Body of pancreas (tissue), 4 donors: ENCODE measurements around the gene DPH1. TPM values are rescaled to one million over a fixed set of nuclear protein-coding genes. Genes with fewer than 3 reads are reported as not detected.
"Not testable (repeated sequence)": the region's sequence is repeated elsewhere in the genome, so short reads cannot be mapped to it uniquely, and the experiment has no call there.

Experiments
- ATAC-seq: fragments of 150-250 bp; one replicate; pipeline ENCODE4 v1.9.1; 2016
- DNase-seq, 4 donors: peaks; one replicate each; pipeline ENCODE4 v3.0.0-alpha.2; 2019
- H3K27ac ChIP-seq, 4 donors: fragments of 200-600 bp; sonication (generic); 1 replicate in 3 of 4; 2 replicates in 1 of 4; pipeline versions ENCODE4 v1.5.1 to v1.6.1; 2016 to 2019; ENCODE audit warnings: mild to moderate bottlenecking in 1 of 4, mixed read lengths in 1 of 4, moderate library complexity in 1 of 4
- H3K27me3 ChIP-seq, 2 donors: fragments of 200-600 bp; sonication (generic); one replicate each; pipeline ENCODE4 v1.6.0; 2016; ENCODE audit warnings: mild to moderate bottlenecking in 1 of 2
- H3K36me3 ChIP-seq, 2 donors: fragments of 200-600 bp; sonication (generic); replicated peaks in 1 of 2; 2 replicates each; pipeline ENCODE4 v1.5.1; 2016; ENCODE audit warnings: low read depth in 2 of 2; ENCODE audit not compliant: insufficient read depth in 1 of 2
- H3K4me1 ChIP-seq: fragments of 200-600 bp; sonication (generic); one replicate; pipeline ENCODE4 v1.6.0; 2016
- H3K4me3 ChIP-seq, 2 donors: fragments of 200-600 bp; sonication (generic); 1 replicate in 1 of 2; 2 replicates in 1 of 2; pipeline ENCODE4 v1.5.1; 2016 to 2019
- H3K9me3 ChIP-seq, 3 donors: fragments of 200-600 bp; sonication (generic); 1 replicate in 2 of 3; 2 replicates in 1 of 3; pipeline ENCODE4 v1.5.1; 2016
- CTCF ChIP-seq, 7 experiments: fragments of 450-650 bp in 4 of 7; fragments of 200-600 bp in 3 of 7; sonication (generic) in 3 of 7; IDR thresholded peaks; one replicate each; pipeline ENCODE4 v1.5.1; 2016 to 2019; ENCODE audit warnings: antibody characterized with exemption in 7 of 7
- POLR2A ChIP-seq, 3 donors: fragments of 450-650 bp; IDR thresholded peaks; one replicate each; pipeline ENCODE4 v1.6.1; 2016; ENCODE audit warnings: antibody characterized with exemption in 3 of 3, mild to moderate bottlenecking in 2 of 3
- WGBS, 2 donors: methylation state at CpG; one replicate each; pipeline ENCODE4 v1.1.5; 2017; 5-methylcytosine and 5-hydroxymethylcytosine counted together
- intact Hi-C: fragments of 100-400 bp; cut with DNase I; formaldehyde crosslinking; loops from one replicate; pipeline ENCODE4 v1.15.1; 2023
- total RNA-seq, 2 donors: library from RNA; depleted of rRNA; stranded (reverse); fragments of >200 nt; gene quantifications; one replicate each; pipeline ENCODE4 v1.1.0, GENCODE V29; 2016

The DPH1 gene
- total RNA-seq, 2 donors from 2014 or later = 34.8 to 77.8 TPM

GRCh38 chr17:2008332-2009126 is 21.4 kb upstream of the DPH1 start:
- 83 to 91% methylated on average over 15 of the region's 15 CpGs for WGBS, 2 donors
- TF ChIP-seq CTCF (IDR thresholded peaks at IDR 0.05) (no peak), POLR2A (IDR thresholded peaks at IDR 0.05) (no peak)
- no peak for DNase-seq
- H3K36me3 ChIP-seq = no peaks in the 10 kb centered on the region
- peaks cover 20% of the 10 kb centered on the region for H3K4me1 ChIP-seq
- no peaks in the 10 kb centered on the region for H3K9me3 ChIP-seq
- H3K27ac ChIP-seq = no peak overlapping the region
- intact Hi-C loops = no loop called here
- H3K4me3 ChIP-seq = no peak overlapping the region
- H3K27me3 ChIP-seq = no peaks in the 10 kb centered on the region
- no peak for ATAC-seq

- intact Hi-C loops = no loop called here
- no peaks in the 10 kb centered on the region for H3K27me3 ChIP-seq
- TF ChIP-seq CTCF (IDR thresholded peaks at IDR 0.05) (no peak), POLR2A (IDR thresholded peaks at IDR 0.05) (no peak)
- 96 to 97% methylated on average over 6 to 7 of the region's 10 CpGs for WGBS, 2 donors
- no peaks in the 10 kb centered on the region for H3K9me3 ChIP-seq
- ATAC-seq (no peak), DNase-seq (no peak)
- H3K36me3 ChIP-seq = no peaks in the 10 kb centered on the region
- H3K4me1 ChIP-seq = peaks cover 28% of the 10 kb centered on the region
- H3K4me3 ChIP-seq = no peak overlapping the region
- H3K27ac ChIP-seq = no peak overlapping the region
These were observed 20.2 kb upstream of the DPH1 start for GRCh38 chr17:2009737-2010136.

GRCh38 chr17:2011411-2012371 is 18.3 kb upstream of the DPH1 start:
- H3K27ac ChIP-seq = peak overlapping the region in 3 of 4 donors; percentile 54 to 68 (median 57)
- TF ChIP-seq CTCF (IDR thresholded peaks at IDR 0.05) (no peak), POLR2A (IDR thresholded peaks at IDR 0.05) (no peak)
- H3K9me3 ChIP-seq = no peaks in the 10 kb centered on the region
- no peaks in the 10 kb centered on the region for H3K27me3 ChIP-seq
- H3K4me3 ChIP-seq = no peak overlapping the region
- WGBS, 2 donors = 35 to 66% methylated on average over 16 to 24 of the region's 24 CpGs
- H3K4me1 ChIP-seq = peaks cover 28% of the 10 kb centered on the region
- peak; percentile 64 to 77 (median 68) for DNase-seq
- no peaks in the 10 kb centered on the region for H3K36me3 ChIP-seq
- intact Hi-C loops = no loop called here
- peak; percentile 85 for ATAC-seq

GRCh38 chr17:2012499-2012898 is 17.5 kb upstream of the DPH1 start:
- no peak for ATAC-seq
- no peaks in the 10 kb centered on the region for H3K36me3 ChIP-seq
- DNase-seq = no peak
- WGBS, 2 donors = 90 to 94% methylated on average over 4 of the region's 4 CpGs
- H3K4me3 ChIP-seq = no peak overlapping the region
- TF ChIP-seq POLR2A (IDR thresholded peaks at IDR 0.05) (no peak), CTCF (IDR thresholded peaks at IDR 0.05) (no peak)
- peak overlapping the region in 3 of 4 donors; percentile 54 to 68 (median 57) for H3K27ac ChIP-seq
- H3K4me1 ChIP-seq = peaks cover 28% of the 10 kb centered on the region
- H3K27me3 ChIP-seq = no peaks in the 10 kb centered on the region
- no peaks in the 10 kb centered on the region for H3K9me3 ChIP-seq
- intact Hi-C loops = no loop called here

- peaks cover 28% of the 10 kb centered on the region for H3K4me1 ChIP-seq
- H3K27me3 ChIP-seq, DNase-seq, H3K9me3 ChIP-seq, ATAC-seq, H3K36me3 ChIP-seq, H3K4me3 ChIP-seq, intact Hi-C loops, H3K27ac ChIP-seq: not testable (repeated sequence)
- 97 to 99% methylated on average over 6 of the region's 6 CpGs for WGBS, 2 donors
These were observed 16.5 kb upstream of the DPH1 start for GRCh38 chr17:2013220-2013993.
